Frontal cortex (tissue), 4 donors: ENCODE results near the gene SPNS3. TPM values are rescaled to one million over a fixed set of nuclear protein-coding genes. Genes with fewer than 3 reads are reported as not detected.

Experiments used
- DNase-seq, 2 donors: peaks; one replicate each; pipeline ENCODE4 v3.0.0; 2012; ENCODE audit warnings: low spot score in 2 of 2
- FAIRE-seq: peaks from 2 replicates; lab custom pipeline; 2012; peaks lifted over from hg19 to GRCh38; lab: Jason Lieb, UNC
- total RNA-seq: library from RNA; depleted of rRNA; stranded (reverse); fragments of >200 nt; gene quantifications from one replicate; pipeline ENCODE4 v1.2.3, GENCODE V29; 2014
- donor health status: control.
- donor health status: control.
- donor health status: control.

SPNS3 gene
- total RNA-seq, 1 donor from 2014 or later = 0.41 TPM

DNA sequence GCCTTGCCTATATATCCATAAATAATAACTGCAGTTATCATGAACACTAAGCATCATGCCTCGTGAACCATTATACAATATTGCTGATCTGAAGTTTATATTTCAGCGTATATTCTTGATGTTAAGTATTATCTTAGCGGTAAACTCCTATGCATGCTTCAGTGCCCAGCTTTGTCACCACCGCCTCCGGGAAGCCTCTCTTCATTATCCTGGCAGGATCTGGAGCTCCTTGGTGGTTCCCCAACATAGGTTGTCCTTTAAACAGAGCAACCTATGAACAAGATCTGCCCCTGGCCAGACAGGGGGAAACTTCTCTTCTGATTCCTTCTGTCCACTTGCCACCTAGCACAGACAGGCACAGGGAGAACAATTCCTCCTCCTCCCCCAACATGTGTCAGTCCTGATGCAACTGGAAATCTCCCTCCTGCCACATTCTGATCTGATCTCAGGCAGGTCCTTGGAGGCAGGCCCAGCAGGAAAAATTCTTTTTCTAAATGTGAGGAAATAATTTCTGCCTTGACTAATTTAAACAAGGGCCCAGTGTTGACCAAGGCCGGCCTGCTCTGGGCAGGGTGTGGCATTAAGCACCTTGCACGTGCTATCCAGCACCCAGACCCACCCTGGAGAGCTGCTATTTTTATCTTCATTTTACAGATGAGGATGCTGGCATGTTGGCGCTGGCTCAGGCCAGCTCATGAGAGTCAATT is 87.3 kb downstream of the SPNS3 start:
- no peak for FAIRE-seq
- DNase-seq = no peak

DNA sequence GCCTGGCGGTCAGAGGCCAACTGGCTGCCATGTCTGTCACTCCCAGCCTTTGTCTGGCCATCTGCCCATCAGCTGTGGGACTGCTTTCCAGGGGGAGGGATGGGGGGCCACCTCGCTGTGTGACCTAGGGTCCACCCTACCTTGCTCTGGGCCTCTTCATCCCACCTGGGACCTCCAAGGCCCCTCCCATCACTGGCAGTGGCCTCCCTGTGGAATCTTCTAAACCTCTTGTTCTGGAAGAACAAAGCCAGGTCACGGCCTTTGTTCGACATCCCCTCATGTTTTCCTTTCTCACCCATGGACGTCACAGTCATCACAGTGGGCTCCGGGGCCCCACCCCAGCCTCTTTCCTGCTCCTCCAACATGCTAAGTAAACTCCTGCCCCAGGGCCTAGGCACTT is 88.9 kb downstream of the SPNS3 start:
- DNase-seq (no peak), FAIRE-seq (no peak)

DNA sequence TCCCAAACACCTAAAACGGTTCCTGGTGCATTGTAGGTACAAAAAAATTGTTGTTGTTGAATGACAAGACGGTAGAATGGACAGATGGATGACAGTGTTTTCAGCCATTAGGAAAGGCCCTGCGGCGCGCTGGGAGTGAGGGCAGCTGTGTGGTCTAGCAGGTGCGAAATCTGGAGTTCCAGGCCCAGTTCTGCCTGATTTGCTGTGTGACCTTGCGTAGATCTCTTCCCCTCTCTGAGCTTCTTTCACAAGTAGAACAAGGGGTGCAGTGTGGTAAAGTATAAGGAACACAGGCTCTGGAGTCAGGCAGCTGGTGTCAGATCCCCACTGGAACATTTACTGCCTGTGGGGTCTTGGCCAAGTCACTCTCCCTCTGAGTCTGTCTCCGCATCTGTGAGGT is 90.2 kb downstream of the SPNS3 start:
- DNase-seq (no peak), FAIRE-seq (no peak)

DNA sequence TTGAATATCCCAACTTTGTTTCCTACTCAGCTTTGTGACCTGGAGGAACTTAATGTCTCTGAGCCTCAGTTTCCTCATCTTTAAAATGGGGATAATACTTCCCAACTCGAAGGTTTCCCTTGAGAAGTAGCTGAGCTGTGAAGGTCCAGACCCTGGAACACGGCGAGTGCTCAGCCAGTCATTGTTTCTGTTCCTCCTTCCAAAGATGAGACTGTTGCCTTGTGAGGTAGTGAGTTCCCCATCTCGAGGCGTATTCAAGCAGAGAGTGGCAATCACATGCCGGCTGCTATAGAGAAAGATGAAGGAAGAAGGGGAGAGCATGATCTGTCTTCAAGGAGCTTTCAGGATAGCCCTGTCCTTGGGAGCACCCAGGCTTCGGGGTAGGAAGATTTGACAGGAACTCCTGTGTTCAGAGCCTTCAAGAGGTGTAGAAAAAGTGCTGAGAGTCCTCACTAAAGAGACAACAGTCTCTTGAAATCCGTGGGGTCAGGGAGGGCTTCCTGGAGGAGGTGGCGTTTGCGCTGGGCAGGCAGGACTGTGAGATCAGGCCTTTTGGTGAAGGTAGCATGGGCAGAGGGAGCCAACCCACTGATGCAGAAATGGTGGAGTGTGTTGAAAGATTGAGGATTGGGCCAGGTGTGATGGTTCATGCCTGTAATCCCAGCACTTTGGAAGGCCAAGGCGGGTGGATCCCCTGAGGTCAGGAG is 92.1 kb downstream of the SPNS3 start:
- FAIRE-seq = no peak

DNA sequence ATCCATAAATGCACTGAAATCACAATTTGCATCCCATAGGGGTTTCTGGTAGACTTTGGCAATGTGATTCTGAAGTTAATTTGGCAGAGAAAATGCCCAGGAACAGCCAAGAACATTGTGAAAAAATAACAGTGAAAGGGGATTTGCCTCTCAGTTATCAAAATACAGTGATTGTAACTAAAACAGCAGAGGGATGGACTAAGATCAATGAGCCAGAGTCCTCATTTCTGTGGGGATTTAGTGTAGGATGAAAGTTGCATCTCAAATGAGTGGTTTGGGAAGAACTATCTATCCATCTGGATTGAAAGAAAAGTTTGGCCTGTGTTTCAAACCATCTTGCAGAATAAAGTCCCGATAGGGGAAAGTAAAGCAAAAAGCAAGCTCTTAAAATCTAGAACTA is 93.4 kb downstream of the SPNS3 start:
- FAIRE-seq (no peak), DNase-seq (no peak)

More for the DNA sequence above, 92.1 kb downstream of the SPNS3 start:
- no peak for DNase-seq

DNA sequence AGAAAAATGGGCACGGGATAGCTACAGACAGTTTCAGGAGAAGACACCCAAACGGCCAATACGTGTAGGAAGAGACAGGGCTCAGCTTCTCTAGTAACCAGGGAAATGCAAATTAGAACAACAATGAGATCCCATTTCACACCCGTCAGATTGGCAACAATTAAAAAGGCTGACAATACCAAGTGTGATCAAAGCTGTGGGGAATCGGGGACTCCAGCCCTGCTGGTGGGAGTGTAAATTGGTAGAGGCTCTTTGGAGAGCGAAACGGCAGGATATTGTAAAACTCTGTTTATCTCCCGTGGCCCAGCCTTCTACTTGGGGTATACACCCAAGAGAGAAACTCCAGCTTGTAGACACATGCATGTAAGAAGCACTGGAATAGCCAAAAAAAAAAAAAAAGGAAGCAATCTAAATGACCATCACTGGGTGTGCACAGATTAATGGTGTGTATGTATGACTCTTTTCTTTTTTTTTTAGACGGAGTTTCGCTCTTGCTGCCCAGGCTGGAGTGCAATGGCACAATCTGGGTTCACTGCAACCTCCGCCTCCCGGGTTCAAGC is 93.9 kb downstream of the SPNS3 start:
- FAIRE-seq (no peak), DNase-seq (no peak)

DNA sequence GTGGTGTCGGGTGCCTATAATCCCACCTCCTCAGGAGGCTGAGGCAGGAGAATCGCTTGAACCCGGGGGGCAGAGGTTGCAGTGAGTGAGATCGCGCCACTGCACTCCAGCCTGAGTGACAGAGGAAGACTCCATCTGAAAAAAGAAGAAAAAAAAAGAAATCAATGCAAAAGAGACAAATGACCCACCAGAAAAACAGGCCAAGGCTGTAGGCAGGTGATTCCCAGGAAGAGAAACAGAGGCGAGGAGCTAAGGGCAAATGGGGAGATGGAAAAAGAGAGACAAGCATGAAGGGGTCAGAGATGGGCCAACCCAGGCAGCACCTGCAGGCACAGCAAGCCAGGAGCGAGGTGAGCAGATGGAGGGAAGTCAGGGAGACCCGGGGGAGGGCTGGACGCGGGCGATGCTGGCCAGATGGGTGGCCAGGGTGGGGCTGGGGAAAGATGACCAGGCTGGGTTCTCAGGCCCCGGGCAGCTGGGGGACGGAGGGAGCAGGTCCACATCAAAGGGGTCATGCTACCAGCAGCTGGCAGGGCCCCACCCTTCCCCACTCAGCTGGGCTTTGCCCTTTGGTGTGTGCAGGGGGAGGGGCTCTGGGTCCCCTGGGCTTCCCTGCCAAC is 95.9 kb downstream of the SPNS3 start:
- FAIRE-seq (no peak), DNase-seq (no peak)

DNA sequence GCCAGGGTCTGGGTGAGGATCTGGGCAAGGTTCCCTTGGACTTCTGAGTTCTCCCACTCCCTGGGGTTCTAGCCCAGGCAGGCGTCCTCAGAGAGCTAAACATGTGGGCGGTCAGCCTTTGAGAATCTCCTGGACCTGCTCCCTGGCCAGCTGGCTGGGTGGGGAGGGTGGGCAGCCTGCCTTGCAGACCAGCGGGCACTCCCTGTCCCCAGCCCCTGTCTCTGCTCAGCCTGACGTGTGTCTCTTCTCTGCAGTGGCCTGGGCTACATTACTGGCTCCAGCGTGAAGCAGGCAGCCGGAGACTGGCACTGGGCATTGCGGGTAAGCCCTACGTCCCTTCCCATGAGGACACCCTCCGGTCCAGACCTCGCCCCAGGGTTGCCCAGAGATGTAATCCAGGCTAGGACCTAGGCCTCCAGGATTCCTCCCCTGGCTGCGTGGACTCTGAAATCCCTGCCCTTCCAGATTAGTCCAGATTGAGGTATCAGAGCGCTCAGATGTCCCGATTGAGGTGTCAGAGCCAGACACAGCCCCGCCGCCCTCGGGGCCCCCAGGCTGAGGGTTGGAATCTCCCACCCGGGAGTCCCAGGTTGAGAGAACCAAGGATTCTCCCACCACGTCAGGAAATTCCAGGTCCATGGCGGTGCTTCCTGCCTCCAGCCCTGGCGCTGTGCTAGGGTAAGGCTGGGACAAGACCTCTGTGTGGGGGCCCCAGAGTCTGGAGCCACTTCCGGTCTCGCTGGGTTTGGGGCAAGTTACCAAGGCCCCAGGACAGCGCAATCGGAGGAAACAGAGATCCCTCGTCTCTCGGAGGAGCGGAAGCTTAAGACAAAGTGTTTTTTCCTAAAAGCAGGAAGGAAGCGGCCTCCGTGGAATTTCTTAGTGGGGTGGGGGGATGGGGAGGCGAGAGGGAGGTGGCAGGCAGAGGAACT is 97.3 kb downstream of the SPNS3 start:
- DNase-seq (no peak), FAIRE-seq (no peak)

DNA sequence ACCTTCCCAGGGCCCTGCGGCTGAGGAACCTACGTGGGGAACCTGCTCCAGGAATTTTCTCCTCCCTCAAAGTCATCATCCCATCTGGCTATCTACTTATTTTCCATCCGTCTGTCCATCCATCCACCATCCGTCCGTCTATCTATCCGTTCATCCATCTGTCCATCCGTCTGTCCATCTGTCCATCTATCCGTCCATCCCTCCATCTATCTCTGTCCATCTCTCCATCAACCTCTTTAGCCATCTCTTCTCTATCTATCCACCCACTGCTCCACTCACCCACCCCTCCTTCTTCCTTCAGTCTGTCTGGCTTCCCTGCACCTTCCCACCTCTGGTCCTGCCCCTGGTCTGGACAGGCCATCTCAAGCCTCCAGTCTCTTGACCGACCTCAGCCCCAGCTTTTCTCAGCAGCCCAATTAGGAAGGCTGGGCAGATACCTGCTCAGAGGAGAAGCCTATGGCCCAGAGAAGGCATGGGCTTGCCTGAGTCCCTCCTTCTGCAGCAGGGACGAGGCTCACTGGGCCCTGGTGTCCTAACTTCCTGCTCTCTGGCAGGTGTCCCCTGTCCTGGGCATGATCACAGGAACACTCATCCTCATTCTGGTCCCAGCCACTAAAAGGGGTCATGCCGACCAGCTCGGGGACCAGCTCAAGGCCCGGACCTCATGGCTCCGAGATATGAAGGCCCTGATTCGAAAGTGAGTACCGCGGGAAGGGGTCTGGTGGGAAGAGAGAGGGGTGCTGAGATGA is 98.4 kb downstream of the SPNS3 start:
- DNase-seq (no peak), FAIRE-seq (no peak)

DNA sequence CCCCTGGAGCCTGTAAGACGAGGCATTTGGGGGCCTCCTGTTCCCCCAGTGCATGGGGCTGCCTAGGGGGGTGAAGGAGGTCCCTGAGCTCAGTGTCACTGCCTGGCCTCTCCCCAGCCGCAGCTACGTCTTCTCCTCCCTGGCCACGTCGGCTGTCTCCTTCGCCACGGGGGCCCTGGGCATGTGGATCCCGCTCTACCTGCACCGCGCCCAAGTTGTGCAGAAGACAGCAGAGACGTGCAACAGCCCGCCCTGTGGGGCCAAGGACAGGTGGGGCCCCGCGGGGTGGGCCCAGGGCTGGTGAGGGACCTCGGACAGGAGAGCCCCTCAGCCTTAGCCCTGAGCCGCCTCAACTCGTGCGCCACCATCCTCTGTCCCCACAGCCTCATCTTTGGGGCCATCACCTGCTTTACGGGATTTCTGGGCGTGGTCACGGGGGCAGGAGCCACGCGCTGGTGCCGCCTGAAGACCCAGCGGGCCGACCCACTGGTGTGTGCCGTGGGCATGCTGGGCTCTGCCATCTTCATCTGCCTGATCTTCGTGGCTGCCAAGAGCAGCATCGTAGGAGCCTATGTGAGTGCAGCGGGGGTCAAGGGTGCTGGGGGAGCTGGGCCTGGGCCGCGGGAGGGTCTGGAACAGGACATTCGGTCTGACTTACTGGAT is 99.3 kb downstream of the SPNS3 start:
- DNase-seq (no peak), FAIRE-seq (no peak)

DNA sequence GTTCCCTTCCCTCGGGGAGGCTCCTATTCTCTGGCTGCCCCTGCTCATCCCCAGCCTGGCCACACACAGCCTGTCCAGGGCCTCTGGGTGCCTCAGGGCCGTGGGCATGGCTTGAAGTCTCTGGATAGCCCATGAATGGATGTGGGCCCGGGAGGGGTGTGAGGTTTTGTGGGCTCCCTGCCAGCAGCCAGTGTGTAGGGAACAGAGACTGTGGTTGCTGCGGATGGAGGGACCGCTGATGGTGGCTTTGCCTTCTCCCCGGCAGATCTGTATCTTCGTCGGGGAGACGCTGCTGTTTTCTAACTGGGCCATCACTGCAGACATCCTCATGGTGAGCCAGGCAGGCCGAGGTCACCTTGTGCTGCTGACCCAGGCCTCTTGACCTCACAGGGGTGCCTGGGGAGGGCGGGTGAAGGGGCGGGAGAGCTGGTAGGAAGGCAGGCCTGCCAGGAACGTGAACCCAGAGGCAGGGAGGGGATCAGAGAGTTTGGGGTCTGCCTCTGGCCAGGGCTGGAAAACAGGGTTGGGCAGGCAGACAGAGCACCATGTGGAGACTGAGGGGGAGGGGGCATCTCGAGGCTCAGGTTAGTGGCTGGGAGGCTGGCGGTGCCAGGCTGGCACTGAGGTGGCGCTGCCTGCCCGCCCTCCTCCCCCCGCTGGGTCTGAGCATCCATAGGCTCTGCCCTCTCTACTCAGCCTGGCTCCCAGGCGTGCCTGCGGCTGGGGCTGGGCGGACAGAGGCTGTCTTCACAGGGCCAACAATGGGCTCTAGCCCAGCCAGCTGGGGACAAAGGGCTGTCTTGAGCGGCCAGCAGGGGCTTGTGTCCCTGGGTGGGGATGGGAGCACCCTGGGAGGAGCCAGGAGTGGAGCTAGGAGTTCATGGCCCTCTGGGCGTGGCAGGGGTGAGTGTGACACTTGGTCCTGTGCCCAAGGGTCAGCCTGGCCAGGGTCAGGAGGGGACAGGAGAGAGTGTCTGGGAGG is 100.1 kb downstream of the SPNS3 start:
- no peak for FAIRE-seq

DNA sequence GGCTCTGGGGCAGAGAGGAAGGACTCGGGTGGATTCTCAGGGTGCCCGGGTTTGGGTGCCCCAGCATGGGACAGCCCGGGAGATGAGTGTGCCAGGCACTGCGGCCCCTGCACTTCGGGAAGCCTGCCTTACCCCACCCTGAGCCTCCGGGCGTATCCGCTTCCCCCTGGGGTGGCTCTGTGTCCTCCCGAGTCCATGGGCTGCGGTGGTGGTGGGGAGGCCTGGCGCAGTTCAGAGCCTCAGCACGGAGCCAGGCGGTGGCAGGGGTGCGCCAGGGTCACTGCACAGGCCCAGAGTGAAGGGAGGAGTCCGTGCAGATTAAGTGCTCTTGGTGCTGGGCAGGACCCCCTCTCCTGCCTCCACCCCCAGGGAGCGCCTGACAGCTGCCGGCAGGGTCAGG is 100.8 kb downstream of the SPNS3 start:
- no peak for FAIRE-seq
- no peak for DNase-seq

More for the DNA sequence above, 100.1 kb downstream of the SPNS3 start:
- DNase-seq = peak in 1 of 2 donors; percentile 82

DNA sequence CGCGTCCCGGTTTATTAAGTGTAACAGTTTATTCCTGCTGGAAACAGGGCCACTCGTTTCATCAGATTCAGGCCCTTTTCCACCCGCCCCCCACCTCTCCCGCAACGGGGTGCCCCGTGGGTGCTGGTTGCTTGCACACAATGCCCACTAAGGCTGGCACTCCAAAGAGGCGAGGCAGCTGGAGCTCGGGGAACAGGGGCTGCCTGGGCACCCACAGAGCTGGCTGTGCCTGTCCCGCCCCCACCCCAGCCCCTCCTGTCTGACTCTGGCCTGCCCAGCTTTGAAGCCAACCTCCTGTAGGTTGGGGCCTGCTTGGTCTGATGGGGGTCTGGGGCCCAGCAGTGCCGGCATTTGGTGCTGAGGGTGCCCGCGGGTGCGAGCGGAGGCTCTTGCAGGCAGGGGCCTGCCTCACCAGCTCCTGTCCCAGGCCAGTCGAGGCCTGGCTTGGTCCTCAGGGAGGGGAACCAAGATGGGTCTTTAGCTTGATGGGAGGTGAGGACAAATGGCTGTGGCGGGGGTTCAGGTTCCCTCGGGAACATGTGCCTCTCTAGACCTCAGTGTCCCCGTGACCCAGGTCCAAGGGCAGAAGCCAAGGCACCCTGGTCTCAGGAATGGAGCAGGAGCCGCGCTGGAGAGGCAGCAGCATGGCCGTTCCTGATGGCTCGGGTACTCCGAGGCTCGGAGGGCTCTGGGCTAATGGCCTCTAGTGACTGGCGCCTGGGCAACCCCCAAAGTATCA is 101.4 kb downstream of the SPNS3 start:
- FAIRE-seq (no peak), DNase-seq (no peak)

DNA sequence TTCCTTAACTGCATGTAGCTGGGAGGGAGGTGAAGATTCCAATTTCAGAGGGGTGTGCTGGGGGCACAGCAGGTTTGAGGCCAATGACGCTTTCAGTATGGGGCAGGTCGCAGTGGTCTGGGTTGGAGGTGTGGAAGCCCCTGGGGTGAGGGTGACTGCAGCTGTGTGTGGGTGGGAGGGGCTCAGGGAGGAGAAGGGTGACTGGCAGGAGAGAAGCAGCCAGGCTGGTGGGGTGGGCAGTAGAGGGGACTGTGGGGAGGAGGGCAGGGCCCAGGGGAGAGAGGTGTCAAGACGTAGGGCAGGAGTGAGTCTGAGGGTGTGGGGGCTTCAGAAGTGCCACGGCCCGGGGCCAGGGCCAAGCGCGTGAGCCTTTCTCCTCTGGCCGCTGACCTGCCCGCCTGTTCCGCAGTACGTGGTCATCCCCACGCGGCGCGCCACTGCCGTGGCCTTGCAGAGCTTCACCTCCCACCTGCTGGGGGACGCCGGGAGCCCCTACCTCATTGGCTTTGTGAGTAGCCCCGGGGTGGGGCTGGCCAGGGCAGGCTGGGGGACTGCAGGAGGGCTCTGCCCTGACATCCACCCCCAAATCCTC is 102.0 kb downstream of the SPNS3 start:
- FAIRE-seq (no peak), DNase-seq (no peak)

DNA sequence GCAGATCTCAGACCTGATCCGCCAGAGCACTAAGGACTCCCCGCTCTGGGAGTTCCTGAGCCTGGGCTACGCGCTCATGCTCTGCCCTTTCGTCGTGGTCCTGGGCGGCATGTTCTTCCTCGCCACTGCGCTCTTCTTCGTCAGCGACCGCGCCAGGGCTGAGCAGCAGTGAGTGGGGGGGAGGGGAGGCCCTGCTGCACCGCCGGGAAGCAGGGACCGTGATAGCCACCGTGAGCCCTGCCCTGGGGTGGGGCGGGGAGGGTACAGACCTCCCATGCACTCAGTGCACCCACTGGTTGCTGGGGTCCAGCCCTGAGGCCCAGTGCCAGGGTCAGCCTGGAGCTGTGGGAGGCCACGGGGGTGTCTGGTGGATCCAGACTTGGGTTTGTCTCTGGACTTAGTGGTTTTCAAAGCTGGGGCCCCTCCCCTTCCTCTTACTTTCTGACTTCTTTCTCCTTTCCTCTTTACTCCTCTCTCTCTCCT is 102.6 kb downstream of the SPNS3 start:
- FAIRE-seq (no peak), DNase-seq (no peak)

DNA sequence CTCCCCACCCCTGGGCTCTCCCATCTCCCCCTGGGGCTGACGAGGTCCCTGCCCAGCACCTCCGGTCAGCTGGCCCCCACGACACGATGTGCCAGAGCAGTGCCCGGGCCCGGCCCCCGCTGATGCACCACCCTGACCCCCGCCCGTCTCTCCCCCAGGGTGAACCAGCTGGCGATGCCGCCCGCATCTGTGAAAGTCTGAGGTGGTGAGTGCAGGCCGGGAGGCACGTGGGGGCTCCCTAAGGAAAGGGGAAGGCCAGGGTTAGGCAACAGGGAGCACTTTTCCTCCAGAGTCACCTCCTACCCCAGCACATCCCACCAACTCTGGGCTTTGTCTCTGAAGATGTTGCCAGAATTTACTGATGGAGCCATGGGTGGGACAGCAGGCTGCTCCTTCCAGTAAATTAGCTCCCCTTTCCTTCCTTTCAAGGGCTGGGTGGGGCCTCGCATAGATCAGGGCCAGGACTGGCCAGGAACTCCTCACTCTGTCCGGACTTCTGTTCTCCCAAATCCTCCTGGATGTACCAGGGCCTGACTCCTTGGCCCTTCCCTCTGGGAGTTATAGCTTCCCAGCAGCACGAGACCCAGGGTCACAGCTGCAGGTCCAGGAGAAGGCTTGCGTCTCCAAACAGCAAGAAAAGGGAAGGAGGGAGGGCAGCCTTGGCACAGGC is 103.1 kb downstream of the SPNS3 start:
- DNase-seq (no peak), FAIRE-seq (no peak)
